Measurements from ENCODE around the gene SPAG16. TPM values are rescaled to one million over a fixed set of nuclear protein-coding genes. Genes with fewer than 3 reads are reported as not detected.

The SPAG16 gene
- total and polyA plus RNA-seq, 2 donors from 2014 or later = 35.9 to 38.5 TPM

GRCh38 chr2:214311031-214311533 is 1026.8 kb downstream of the SPAG16 start:
- DNase-seq (no peak), FAIRE-seq (no peak)
- H3K4me3 ChIP-seq (ENCODE audit: low read length in 3 of 3) = no peak overlapping the region
- no peak overlapping the region for H3K9ac ChIP-seq (ENCODE audit: low read length in 3 of 3)
- H3K9me3 ChIP-seq (ENCODE audit: control insufficient read depth in 2 of 3, insufficient read depth in 1 of 3, low read length in 3 of 3) = no peaks in the 10 kb centered on the region
- H3K36me3 ChIP-seq (ENCODE audit: control insufficient read depth in 2 of 3, insufficient read depth in 3 of 3, low read length in 3 of 3) = no peaks in the 10 kb centered on the region
- TF ChIP-seq CTCF (IDR thresholded peaks at IDR 0.05; ENCODE audit: borderline replicate concordance, extremely low read depth, insufficient read depth) = no peak
- H3K27me3 ChIP-seq (ENCODE audit: control insufficient read depth, insufficient read depth, low read length) = no peaks in the 10 kb centered on the region
- H3K4me1 ChIP-seq (ENCODE audit: control insufficient read depth in 2 of 3, insufficient read depth in 2 of 3, low read depth in 1 of 3, low read length in 3 of 3) = no peaks in the 10 kb centered on the region
- intact Hi-C loops (cut with DNase I) = no loop called here
- H3K27ac ChIP-seq (ENCODE audit: low read depth in 2 of 2, low read length in 2 of 2) = no peak overlapping the region

GRCh38 chr2:214311931-214312749 is 1027.9 kb downstream of the SPAG16 start:
- H3K36me3 ChIP-seq (ENCODE audit: control insufficient read depth in 2 of 3, insufficient read depth in 3 of 3, low read length in 3 of 3) = no peaks in the 10 kb centered on the region
- H3K9ac ChIP-seq (ENCODE audit: low read length in 3 of 3) = no peak overlapping the region
- FAIRE-seq = no peak
- no peak for DNase-seq
- no peaks in the 10 kb centered on the region for H3K27me3 ChIP-seq (ENCODE audit: control insufficient read depth, insufficient read depth, low read length)
- no peaks in the 10 kb centered on the region for H3K9me3 ChIP-seq (ENCODE audit: control insufficient read depth in 2 of 3, insufficient read depth in 1 of 3, low read length in 3 of 3)
- no peak for TF ChIP-seq CTCF (IDR thresholded peaks at IDR 0.05; ENCODE audit: borderline replicate concordance, extremely low read depth, insufficient read depth)
- no peak overlapping the region for H3K27ac ChIP-seq (ENCODE audit: low read depth in 2 of 2, low read length in 2 of 2)
- no peak overlapping the region for H3K4me3 ChIP-seq (ENCODE audit: low read length in 3 of 3)
- intact Hi-C loops (cut with DNase I) = no loop called here
- H3K4me1 ChIP-seq (ENCODE audit: control insufficient read depth in 2 of 3, insufficient read depth in 2 of 3, low read depth in 1 of 3, low read length in 3 of 3) = no peaks in the 10 kb centered on the region

GRCh38 chr2:214315324-214315723 is 1031.1 kb downstream of the SPAG16 start:
- H3K4me1 ChIP-seq (ENCODE audit: control insufficient read depth in 2 of 3, insufficient read depth in 2 of 3, low read depth in 1 of 3, low read length in 3 of 3) = no peaks in the 10 kb centered on the region
- DNase-seq = no peak
- FAIRE-seq = no peak
- no peaks in the 10 kb centered on the region for H3K36me3 ChIP-seq (ENCODE audit: control insufficient read depth in 2 of 3, insufficient read depth in 3 of 3, low read length in 3 of 3)
- no peaks in the 10 kb centered on the region for H3K9me3 ChIP-seq (ENCODE audit: control insufficient read depth in 2 of 3, insufficient read depth in 1 of 3, low read length in 3 of 3)
- H3K27ac ChIP-seq (ENCODE audit: low read depth in 2 of 2, low read length in 2 of 2) = no peak overlapping the region
- no peak for TF ChIP-seq CTCF (IDR thresholded peaks at IDR 0.05; ENCODE audit: borderline replicate concordance, extremely low read depth, insufficient read depth)
- no peaks in the 10 kb centered on the region for H3K27me3 ChIP-seq (ENCODE audit: control insufficient read depth, insufficient read depth, low read length)
- no peak overlapping the region for H3K4me3 ChIP-seq (ENCODE audit: low read length in 3 of 3)
- intact Hi-C loops (cut with DNase I) = no loop called here
- H3K9ac ChIP-seq (ENCODE audit: low read length in 3 of 3) = no peak overlapping the region

Measured in kidney (tissue), 14 donors.